ENCODE measurements around the gene CREBRF.
"Not testable (repeated sequence)": the region's sequence is repeated elsewhere in the genome, so short reads cannot be mapped to it uniquely, and the experiment has no call there.

The CREBRF gene

DNA sequence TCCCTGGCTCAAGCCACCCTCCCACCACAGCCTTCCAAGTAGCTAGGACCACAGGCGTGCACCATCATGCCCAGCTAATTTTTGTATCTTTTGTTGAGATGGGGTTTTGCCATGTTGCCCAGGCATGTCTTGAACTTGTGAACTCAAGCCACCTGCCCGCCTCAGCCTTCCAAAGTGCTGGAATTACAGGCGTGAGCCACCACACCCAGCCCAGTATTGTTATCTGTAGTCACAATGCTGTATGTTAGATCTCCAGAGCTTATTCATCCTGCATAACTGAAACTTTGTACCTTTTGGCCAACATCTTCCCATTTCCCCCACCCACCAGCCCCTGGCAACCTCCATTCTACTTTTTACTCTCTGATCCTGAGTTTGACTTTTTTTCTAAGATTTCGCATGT lies 37.5 kb downstream of the CREBRF start:
- no peak for DNase-seq

DNA sequence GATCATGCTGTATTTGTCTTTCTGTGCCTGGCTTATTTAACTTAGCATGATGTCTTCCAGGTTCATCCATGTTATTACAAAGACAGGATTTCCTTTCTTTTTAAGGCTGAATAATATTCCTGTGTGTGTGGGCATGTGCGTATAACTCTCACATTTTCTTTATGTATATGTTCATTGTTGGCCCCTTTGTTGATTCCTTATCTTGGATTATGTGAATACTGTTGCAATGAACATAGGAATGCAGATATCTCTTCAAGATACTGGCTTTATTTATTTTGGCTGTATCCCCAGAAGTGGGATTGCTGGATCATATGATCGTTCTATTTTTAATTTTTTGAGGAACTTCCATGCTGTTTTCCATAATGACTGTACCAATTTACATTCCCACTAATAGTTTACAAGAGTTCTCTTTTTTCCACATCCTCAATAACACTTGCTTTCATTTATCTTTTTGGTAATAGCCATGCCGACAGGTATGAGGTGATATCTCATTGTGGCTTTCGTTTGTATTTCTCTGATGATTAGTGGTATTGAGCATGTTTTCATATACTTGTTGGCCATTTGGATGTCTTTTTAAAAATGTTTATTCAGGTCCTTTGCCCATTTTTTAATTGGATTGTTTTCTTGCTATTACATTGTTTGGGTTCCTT lies 38.0 kb downstream of the CREBRF start:
- no peak for DNase-seq

DNA sequence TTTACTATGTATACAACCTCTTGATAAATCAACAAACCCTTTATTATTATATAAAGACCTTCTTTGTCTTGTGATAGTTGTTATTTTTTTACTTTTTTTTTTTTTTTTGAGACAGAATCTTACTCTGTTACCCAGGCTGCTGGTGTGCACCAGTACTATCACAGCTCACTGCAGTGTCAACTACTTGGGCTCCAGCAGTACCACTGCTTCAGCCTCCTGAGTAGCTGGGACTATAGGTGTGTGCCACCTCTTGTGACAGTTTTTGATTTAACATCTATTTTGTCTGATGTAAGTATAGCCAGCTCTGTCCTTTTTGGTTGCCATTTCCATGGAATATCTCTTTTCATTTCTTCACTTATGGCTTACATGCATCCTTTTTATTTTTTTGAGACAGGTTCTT lies 42.6 kb downstream of the CREBRF start:
- DNase-seq: no peak

DNA sequence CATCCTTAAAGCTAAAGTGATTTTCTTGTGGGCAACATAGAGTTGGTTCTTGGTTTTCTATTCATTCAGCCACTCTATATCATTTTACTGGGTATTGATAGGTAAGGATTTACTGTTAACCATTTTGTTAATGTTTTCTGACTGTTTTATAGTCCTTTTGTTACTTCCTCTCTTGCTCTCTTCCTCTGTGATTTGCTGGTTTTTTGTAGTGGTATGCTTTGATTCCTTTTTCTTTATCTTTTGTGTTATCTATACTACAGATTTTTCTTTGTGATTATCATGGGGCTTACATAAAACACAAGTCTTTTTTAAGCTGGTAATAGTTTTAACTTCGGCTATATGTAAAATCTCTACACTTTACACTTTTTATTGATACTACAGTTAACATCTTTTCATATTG lies 43.3 kb downstream of the CREBRF start:
- peak in 1 of 2 donors; percentile 14 for DNase-seq

DNA sequence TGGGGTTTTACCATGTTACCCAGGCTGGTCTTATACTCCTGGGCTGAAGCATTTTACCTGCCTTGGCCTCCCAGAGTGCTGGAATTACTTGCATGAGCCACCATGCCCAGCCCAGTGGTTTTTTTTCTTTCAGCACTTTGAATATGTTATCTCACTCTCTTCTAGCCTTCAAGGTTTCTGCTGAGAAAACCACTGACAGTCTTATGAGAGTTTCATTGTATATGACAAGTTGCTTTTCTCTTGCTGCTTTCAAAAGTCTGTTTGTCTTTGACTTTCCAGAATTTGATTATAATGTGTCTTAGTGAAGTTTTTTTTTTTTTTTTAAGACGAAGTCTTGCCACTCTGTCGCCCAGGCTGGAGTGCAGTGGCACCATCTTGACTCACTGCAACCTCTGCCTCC lies 45.1 kb downstream of the CREBRF start:
- no peak for DNase-seq

DNA sequence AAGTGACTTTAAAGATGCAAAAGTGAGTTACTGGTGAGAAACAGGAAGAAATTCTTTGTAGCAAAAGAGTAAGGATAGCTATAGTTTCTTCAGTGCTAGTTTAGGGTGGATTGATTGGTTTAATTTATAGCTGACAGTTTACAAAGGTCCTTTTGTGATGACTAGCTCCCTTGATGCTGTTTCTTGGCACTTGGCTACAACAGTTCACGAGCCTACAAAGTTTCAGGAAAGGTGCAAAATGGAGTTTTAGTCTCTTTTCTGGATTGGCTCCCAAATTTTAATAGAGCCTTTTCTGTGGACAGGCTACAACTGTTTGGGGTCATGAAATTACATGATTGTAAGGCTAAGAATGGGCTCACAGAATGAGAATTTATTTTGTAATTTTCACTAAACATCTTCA lies 47.3 kb downstream of the CREBRF start:
- DNase-seq: no peak

DNA sequence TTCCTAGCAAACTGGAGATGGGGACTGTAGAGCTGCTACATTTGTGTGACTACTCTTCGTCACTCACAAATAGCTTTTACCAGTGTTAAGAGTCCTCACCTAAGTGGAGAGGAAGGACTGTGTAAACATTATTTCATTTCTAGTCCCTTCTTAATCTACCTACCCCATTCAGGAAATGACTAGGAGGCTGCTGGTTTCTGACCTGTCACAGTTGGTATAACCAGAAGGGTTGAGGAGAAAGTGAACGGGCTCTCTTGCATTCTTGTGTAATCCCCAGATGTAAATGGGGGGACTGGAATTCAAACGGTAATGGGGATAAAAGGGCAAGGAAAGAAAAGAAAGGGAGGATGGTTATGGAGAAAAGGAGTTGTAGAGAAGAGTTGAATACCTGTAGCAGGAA lies 52.8 kb downstream of the CREBRF start:
- DNase-seq: no peak

DNA sequence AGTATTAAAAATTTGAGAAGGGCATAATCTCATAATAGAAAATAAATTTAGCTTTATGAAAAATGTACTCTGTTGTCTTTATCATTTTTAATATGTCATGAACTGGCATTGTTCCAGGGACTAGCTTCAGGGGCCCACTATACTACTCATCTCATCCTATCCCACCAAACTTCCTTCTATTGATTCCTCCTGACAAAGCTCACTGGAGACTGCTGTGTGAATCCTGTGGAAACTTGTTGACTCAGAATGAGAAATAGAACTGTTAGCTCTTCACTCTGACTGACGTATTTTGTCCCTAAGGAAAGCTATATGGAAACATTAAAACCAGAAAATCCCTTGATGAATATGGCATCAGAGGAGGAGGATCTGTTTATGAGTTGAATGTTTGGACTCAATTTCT lies 58.4 kb downstream of the CREBRF start:
- DNase-seq: no peak

DNA sequence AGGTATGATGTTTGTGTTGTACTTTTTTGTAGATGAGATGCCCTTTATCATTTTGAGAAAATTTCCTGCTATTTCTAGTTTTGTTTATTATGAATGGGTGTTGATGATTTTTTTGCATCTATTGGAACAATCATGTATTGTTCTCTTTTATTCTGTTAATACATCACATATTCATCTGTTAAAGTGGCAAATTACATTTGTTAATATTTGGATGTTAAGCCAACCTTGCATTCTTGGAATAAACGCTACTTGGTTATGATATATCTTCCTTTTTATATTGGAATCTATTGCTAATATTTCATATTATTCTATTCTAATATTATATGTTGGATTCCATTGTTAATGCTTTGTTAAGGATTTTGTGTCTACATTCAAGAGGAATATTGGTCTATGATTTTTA lies 63.6 kb downstream of the CREBRF start:
- no peak for DNase-seq

DNA sequence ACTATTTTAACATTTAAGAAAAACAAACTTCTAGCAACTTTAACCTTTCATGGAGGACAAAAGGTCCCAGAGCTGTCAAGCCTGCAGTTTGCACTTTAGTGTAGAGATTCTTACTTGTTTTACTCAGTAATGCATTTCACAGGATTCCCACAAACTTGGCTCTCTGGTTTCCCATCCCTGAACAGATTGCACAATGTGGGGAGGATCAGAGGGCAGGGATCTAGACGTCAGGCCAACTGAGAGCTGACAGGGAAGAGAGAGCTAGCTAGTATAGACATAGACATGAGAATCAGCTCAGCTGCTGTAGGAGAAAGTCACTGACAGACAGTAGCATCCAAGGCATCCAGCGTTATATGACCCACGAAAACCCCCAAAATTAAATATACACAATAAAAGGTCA lies 67.3 kb downstream of the CREBRF start:
- no peak for DNase-seq

DNA sequence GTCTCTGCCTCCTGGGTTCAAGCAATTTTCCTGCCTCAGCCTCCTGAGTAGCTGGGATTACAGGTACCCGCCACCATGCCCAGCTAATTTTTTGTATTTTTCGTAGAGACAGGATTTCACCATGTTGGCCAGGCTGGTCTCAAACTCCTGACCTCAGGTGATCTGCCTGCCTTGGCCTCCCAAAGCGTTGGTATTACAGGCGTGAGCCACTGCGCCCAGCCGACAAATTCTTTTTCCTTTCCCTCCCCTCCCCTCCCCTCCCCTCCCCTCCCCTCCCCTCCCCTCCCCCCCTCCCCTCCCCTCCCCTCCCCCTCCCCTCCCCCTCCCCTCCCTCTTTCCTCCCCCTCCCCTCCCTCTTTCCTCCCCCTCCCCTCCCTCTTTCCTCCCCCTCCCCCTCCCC lies 76.0 kb downstream of the CREBRF start:
- not testable (repeated sequence) for DNase-seq

DNA sequence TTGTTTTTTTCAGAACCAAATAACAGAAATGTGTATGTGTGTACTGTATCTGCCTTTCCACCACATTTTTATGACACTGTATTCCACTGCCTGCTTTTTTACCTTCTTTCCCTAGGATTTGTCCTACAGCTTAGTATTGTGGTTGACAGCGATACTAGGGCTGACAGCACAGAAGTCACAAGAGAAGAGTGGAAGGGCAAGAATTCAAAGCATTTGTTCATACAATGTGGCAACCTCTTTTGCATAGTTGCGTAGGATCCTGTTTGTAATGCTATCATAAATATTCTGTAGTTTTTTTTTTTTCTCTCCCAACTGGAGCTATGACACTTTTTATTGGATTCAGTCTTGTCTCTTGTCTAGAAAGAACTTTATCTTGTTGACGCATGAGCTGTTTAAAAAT lies 82.6 kb downstream of the CREBRF start:
- no peak for DNase-seq

DNA sequence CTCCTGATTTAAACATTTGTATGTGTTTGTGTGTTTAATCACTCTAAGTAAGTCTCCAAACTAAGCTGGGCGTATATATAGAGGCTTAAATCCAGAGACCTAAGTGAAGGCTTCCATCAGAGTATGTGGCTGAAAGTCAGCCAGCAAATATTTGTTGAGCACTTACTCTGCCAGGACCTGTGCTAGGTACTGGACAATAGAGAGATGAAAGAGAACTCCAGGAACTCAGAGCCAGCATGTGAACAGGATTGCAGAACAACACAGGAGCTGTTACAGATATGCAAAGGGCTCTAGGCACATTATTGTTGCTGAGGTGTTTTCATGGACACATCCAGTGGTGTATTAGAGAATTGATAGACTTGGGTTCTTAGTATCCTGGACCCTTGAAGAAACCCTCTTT lies 83.5 kb downstream of the CREBRF start:
- no peak for DNase-seq

DNA sequence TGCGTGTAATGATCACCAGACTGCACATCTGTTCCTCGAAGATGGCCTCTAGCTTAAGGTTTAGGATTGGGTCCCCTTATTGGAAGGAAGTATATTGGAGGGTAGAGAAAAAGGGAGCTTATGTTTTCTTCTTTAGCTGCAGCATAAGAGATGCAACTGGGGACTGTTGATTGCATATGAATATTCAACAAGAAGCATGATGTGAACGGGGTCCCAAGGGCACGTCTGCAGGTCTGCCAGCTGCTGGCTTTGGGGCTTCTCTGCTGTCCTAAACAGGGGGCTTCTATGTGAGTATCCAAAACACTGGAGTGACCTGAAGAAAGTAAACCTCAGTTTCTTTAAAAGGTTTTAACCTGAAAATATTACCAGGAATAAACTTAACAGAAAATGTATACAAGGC lies 84.6 kb downstream of the CREBRF start:
- no peak for DNase-seq

DNA sequence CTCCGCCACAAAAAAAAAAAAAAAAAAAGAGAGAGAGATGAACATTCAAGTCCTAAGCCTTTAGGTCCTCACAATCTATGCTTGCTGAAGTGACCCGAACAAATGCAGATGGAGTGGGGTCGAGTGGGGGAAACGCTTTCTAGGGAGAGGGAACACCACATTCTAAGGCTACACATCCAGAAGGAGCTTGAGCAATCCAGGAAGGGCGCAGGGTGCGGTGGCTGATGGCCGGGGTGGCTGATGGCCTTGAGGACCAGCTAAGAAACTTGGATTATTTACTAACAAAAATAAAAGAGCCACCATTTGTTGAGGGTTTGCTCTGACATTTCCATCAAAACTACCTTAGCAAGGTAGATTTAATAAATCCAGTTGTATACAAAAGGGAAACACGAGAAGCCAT lies 87.4 kb downstream of the CREBRF start:
- no peak for DNase-seq

DNA sequence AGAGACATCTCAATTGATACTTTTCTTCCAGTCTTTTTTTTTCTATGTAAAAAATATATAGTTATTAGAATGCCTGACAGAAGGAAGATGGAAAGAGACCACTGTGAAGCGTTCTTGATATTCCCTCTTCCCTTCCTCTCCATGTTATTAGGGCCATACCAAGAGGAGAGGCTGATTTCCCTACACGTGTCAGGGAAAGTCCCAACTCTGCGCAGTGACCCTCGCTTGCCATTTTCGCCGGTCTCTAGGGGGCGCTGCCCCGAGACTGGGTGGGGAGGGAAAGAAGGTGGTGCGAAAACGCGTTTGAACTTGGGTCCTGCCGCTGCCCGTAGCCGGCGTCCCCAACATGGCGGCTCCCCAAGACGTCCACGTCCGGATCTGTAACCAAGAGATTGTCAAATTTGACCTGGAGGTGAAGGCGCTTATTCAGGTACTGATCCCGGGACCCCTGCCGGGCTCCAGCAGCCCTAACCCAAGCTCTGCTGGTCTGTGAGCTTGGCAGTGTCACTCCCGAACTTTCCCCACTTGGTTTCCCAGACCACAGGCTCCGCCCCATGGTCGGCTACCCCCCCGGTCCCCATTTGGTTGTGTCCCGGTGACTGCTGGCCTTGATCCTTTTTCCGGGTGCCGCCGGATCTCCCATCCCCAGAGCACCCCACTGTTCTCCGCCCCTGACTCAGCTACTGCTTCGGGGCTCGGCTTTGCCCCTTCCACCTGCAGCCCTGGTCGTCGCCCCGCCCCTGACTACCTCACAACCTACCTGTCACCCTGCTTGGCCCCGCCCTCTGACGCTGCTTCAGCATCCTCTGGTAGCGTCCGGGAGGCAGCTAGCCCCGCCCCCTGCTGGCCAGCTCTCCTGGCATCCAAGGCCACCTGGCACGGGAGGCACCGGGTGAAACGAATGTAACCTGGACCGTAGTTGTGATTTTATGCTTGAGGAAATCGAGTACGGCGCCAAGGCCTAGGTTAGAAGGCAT lies 88.3 kb downstream of the CREBRF start, which contains the start of gene BNIP1:
Gene BNIP1, plus strand, starts transcription at position 332 of the 977 bp plus-strand sequence. Its CDS starts 15 bp downstream, at position 347.
- peak; percentile 96 to 97 for DNase-seq

DNA sequence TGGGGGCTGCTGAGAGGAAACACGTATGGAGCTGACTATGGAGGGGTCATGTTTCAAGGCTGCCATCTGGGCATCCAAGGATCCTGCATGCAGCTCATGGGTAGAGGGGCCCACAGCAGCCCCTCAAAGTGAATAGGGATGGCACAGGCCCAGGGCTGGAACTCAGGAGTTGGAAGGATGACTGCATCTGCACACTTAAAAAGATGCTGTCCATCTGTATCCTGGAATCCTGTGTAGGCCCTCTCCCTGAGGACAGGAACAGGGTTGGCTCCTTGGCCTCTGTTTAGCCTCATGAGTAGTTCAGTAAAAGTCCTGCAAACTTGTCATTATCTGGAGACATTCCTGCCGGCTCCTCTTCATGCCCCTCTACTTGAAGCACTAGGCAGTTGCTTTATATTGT lies 92.2 kb downstream of the CREBRF start:
- no peak for DNase-seq

DNA sequence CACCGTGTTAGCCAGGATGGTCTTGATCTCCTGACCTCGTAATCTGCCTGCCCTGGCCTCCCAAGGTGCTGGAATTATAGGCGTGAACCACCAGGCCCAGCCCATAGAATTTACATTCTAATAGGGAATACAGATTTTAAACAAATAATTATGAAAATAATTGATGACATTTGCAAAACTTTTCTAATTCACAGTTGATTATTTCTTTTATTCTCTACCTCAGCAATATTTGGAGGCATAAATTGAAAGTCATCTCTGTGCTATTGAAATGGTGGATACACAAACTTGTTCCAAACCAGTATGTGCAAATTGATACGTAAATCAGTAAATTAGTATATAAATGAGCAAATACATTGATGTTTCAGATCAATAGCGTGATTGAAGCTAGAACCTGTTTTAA lies 96.4 kb downstream of the CREBRF start:
- no peak for DNase-seq

DNA sequence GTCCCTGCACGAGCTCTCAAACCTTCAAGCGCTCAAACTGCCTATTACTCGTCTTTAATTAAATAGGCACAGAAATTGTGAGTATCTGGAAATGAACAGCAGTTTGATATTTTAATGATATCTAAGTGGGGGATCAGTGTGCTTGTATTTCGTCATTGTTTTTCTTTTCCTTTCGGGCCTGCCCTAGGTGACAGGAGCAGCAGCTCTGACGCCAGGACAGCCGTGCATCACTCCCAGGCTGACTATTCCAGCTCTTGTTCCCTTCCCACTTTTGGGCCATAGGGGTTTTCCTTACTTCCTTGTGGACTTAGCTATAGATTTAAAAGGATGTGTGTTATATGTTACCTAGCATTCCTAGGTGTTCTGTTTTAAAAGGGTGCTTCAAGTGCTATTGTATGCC lies 97.7 kb downstream of the CREBRF start:
- DNase-seq: no peak

DNA sequence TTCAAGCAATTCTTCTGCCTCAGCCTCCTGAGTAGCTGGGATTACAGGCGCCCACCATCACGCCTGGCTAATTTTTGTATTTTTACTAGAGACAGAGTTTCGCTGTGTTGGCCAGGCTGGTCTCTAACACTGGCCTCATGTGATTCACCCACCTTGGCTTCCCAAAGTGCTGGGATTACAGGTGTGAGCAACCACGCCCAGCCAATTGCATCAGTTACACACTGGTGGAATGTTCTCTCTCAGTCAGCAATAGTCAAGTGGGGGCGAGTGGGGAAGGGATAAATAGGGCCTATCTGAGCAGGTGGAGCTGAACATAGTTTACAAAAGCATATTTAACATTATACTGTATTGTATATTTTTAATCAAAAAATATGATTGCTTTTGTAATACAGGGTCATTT lies 98.5 kb downstream of the CREBRF start:
- not testable (repeated sequence) for DNase-seq

DNA sequence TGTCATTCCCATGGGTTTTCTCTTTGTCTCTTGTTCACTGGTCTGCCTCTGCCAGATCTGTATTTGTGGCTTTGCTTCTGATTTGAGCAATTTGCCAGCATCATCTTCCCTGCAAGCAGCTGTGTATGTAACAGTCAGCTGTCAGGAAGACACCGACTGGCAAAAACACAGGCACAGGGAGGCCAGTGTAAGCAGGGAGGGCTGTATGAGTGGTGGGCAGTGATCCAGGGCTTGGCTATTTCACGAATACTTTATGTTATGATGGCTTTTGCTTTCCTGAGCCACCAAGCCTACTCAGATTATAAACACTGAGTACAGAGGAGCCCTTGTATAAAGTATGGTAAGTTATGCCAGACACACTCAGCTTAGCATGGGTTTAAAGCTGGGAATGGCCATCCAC lies 99.8 kb downstream of the CREBRF start:
- no peak for DNase-seq

DNA sequence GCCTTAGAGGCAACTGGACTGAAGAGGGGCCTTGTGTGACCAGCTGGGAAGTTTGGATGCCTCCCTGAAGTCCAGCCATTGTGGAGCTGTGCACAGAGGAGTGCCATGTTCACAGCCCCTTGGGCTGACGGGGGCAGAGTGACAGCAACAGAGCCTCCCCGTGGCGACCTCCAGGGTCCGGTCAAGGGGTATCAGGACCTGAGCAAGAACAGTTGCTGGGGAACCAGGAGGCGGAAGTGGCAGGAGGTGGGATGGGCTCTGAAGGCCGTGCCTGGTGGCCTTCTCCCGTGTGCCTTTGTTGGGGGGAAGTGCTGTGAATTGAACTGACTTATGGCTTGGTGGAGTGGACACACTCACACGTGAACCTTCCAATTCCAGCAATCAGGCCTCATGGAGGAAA lies 102.2 kb downstream of the CREBRF start:
- no peak for DNase-seq

DNA sequence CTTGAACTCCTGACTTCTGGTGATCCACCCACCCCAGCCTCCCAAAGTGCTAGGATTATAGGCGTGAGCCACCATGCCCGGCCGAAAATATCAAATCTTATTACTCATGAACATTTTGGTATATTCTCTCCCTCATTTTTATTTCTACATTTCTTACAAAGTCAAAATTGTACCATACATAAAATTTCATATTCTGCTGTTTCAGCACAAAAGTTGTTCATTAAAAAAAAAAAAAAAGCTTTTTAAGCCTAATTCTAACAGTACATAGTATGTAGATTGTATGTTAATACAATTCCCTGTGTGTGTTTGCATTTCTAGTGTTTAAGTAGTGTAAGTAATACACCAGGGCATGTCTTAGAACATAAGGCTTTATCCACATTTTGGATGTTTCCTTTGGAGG lies 103.1 kb downstream of the CREBRF start:
- no peak for DNase-seq

DNA sequence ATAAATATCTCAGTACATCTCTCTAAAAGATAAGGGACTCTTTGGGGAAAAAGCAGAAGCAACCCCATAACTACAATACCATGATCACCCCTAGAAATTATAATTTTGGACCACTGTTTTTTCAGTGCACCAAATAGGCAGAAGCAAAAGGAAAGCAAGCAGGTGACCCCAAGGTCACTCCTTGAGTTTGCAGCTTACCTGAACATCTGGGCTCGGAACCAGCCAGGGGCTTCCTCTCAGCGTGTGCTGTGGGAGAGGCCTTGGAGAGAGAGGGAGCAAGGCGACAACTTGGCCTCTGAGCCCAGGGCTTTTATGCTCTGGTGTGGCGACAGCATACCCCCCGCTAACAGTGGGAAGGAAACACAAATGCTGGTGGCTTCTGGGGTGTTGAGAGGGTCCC lies 105.0 kb downstream of the CREBRF start:
- no peak for DNase-seq
